Measurements from ENCODE around the gene LIN54. TPM values are rescaled to one million over a fixed set of nuclear protein-coding genes. Genes with fewer than 3 reads are reported as not detected.

LIN54 gene
- total and polyA plus RNA-seq, 2 of the 4 experiments (the other 2 are of a cell fraction), result 5.3 to 26.9 TPM

- DNase-seq, result peak; percentile 35
- peak; percentile 6 for ATAC-seq (ENCODE audit: low read depth)
- Histone ChIP-seq H2AK9ac (replicated peaks; ENCODE audit: low read depth, low read length, poor library complexity) (no peak overlapping the region), H3K18ac (ENCODE audit: low read depth, low read length) (peak overlapping the region; percentile 11; the same call in 1 of the 2 replicates), H2AK5ac (ENCODE audit: low read depth, low read length) (peak overlapping the region; percentile 65; the same call in 1 of the 2 replicates), H3K79me1 (ENCODE audit: low read depth in 1 of 2, low read length in 2 of 2) (peaks cover 10 to 33% of the 10 kb centered on the region in 2 experiments; a peak in 2 of 4 replicates), H3K4me3 (ENCODE audit: insufficient read depth, low read depth, low read length) (peak overlapping the region; percentile 94), H3K4me1 (ENCODE audit: control insufficient read depth, insufficient read depth, low read length) (no peaks in the 10 kb centered on the region), H3K9ac (ENCODE audit: low read depth, low read length) (peak overlapping the region; percentile 95), H3K36me3 (ENCODE audit: control insufficient read depth, insufficient read depth, low read length) (peaks cover 10% of the 10 kb centered on the region), H3K23ac (ENCODE audit: low read depth, low read length) (peak overlapping the region; percentile 74; the same call in 1 of the 2 replicates), H3K9me3 (ENCODE audit: control insufficient read depth, insufficient read depth, low read length) (no peaks in the 10 kb centered on the region), H3K56ac (ENCODE audit: extremely low read depth, insufficient read depth, low read length) (peak overlapping the region; percentile 63), H2BK5ac (ENCODE audit: low read depth, low read length, poor library complexity, severe bottlenecking) (peak overlapping the region; percentile 90), H2BK15ac (ENCODE audit: low read depth, low read length) (peak overlapping the region; percentile 3; the same call in 1 of the 3 replicates), H4K91ac (ENCODE audit: insufficient read depth, low read depth, low read length) (no peak overlapping the region; the same call in 1 of the 2 replicates), H3K14ac (replicated peaks; ENCODE audit: low read depth, low read length) (peak overlapping the region; percentile 83), H3K9me1 (ENCODE audit: insufficient read depth, low read length) (no peaks in the 10 kb centered on the region), H3K4me2 (ENCODE audit: low read depth, low read length) (peak overlapping the region; percentile 73), H3K27ac (ENCODE audit: insufficient read depth, low read length) (peak overlapping the region; percentile 92), H4K8ac (ENCODE audit: low read depth in 2 of 2, low read length in 2 of 2) (peak overlapping the region; percentile 81 to 94), H2AFZ (replicated peaks; ENCODE audit: low read length, poor library complexity) (no peak overlapping the region), H2BK20ac (ENCODE audit: low read depth, low read length) (no peak overlapping the region), H3K27me3 (ENCODE audit: control insufficient read depth, insufficient read depth, low read length) (no peaks in the 10 kb centered on the region), H4K5ac (ENCODE audit: low read depth, low read length) (peak overlapping the region; percentile 78; the same call in 1 of the 2 replicates), H4K20me1 (ENCODE audit: insufficient read depth, low read length) (peaks cover 18% of the 10 kb centered on the region; the same call in 1 of the 2 replicates), H2BK120ac (ENCODE audit: low read depth, low read length) (0 out of 2 replicates have a peak overlapping the region, but pooled peaks have one; percentile 23), H3K4ac (ENCODE audit: low read depth, low read length) (peak overlapping the region; percentile 78)
- ChIA-PET POLR2A (ENCODE audit: unreplicated experiment) (no interaction called here), CTCF (no interaction called here)
- in situ Hi-C loops (cut with MboI; ENCODE audit: low sequenced_read_pairs) (no loop called here), dilution Hi-C loops (cut with HindIII; ENCODE audit: low sequenced_read_pairs, unreplicated experiment) (no loop called here), intact Hi-C loops (cut with micrococcal nuclease) (loop anchor here (2.0 kb wide), 1 partner anchor 143 kb away; the partner anchor contains the start of gene COPS4)
- TF ChIP-seq MAZ (IDR thresholded peaks at IDR 0.05; ENCODE audit: borderline replicate concordance, low read depth, low read length), result no peak
- no peak for TF ChIP-seq BHLHE40 (IDR thresholded peaks at IDR 0.05; ENCODE audit: low read depth, low read length)
- no peak; the same call in 1 of the 2 replicates for TF ChIP-seq POLR2A (IDR thresholded peaks at IDR 0.05; ENCODE audit: low read depth, low read length)
- no peak for TF ChIP-seq RCOR1 (IDR thresholded peaks at IDR 0.05; ENCODE audit: insufficient replicate concordance, low read length)
- TF ChIP-seq SMC3 (IDR thresholded peaks at IDR 0.05; ENCODE audit: low read depth, low read length), result no peak
- TF ChIP-seq NFE2L2 (IDR thresholded peaks at IDR 0.05; ENCODE audit: low read depth, low read length), result no peak
- no peak for TF ChIP-seq ELK1 (IDR thresholded peaks at IDR 0.05; ENCODE audit: borderline replicate concordance, low read depth, low read length)
- BruUV-seq (replicated peaks), result no TSS peak
- WGBS, 2 experiments (ENCODE audit: extremely low coverage in 2 of 2, insufficient read length in 1 of 2), result 33% methylated on average over 1 of the region's 7 CpGs; no CpG with 5 or more reads in 1 of the 2 experiments
These were observed 118.7 kb downstream of the LIN54 start for GRCh38 chr4:82891707-82892466.

Data from IMR-90 (cell line).